ENCODE measurements around the gene SORBS2.

DNA sequence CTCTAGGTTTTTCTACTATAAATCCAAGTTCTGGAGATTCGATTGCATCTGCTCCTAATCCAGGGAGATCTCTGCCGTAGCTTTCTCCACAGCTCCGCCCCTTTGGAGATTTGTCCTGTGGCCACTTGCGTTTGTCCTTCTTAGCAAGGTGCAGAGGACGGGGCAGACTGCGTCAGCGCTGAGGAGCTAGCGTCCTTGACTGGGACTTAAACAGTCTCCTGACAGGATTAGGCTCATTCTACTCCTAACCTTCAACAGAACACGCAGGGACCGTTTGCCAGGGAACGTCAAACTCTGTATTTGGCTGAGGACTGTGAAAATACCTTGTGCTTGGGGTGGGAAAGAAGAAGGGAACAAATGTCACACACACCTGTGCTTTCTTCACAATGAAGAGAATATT lies 38.6 kb downstream of the SORBS2 start:
- TF ChIP-seq CTCF (IDR thresholded peaks at IDR 0.05), result no peak
- no peak for TF ChIP-seq TP53 (CRISPR knock-in tag; IDR thresholded peaks at IDR 0.05)
- TF ChIP-seq JUN (IDR thresholded peaks at IDR 0.05), result no peak
- no peak for TF ChIP-seq USF2 (IDR thresholded peaks at IDR 0.05)
- TF ChIP-seq ZFP36 (IDR thresholded peaks at IDR 0.05; ENCODE audit: borderline replicate concordance, partially characterized antibody), result no peak
- no peak for TF ChIP-seq CBX8 (IDR thresholded peaks at IDR 0.05)
- TF ChIP-seq CHD2 (IDR thresholded peaks at IDR 0.05; ENCODE audit: low read length, partially characterized antibody), result no peak
